MM.1S (cell line): Measurements from ENCODE around the gene S100A6.

Experiments
- CTCF ChIP-seq: fragments of 300-600 bp; sonication (generic); IDR thresholded peaks from 2 replicates; pipeline ENCODE4 v1.5.1; 2016; ENCODE audit warnings: antibody characterized with exemption, low read length, mixed read lengths
- EZH2 ChIP-seq: fragments of 300-600 bp; sonication (generic); optimal IDR thresholded peaks from 2 replicates; pipeline ENCODE3; 2017; ENCODE audit warnings: low read depth, mild to moderate bottlenecking, antibody characterized with exemption, low read length, mixed read lengths
- EZH2phosphoT487 ChIP-seq: fragments of 300-600 bp; sonication (generic); IDR thresholded peaks from 2 replicates; pipeline ENCODE4 v1.6.1; 2018; ENCODE audit warnings: antibody characterized with exemption, low read length

GRCh38 chr1:153556348-153556747 lies 20.6 kb upstream of the S100A6 start:
- TF ChIP-seq EZH2phosphoT487 = no peak
- no peak for TF ChIP-seq CTCF
- no peak for TF ChIP-seq EZH2
